Left renal pelvis (tissue), 4 donors: ENCODE data around the gene EPB41L2. TPM values are rescaled to one million over a fixed set of nuclear protein-coding genes. Genes with fewer than 3 reads are reported as not detected.
"Not testable (repeated sequence)": the region's sequence is repeated elsewhere in the genome, so short reads cannot be mapped to it uniquely, and the experiment has no call there.

Source experiments
- DNase-seq, 4 donors: peaks; one replicate each; pipeline ENCODE4 v3.0.0-alpha.2; 2013; ENCODE audit warnings: low read depth in 4 of 4, low spot score in 3 of 4
- polyA plus RNA-seq, 4 donors: library from polyadenylated mRNA; unstranded; fragments of 120-200 nt; gene quantifications; one replicate each; pipeline ENCODE4 v1.2.1, GENCODE V29; 2013; ENCODE audit not compliant: insufficient read length in 4 of 4

EPB41L2 gene
- polyA plus RNA-seq, 4 donors, result 147 to 448 (median 175) TPM

GRCh38 chr6:130824978-130825694 is 237.9 kb downstream of the EPB41L2 start:
- DNase-seq, result no peak

GRCh38 chr6:130822736-130823135 is 240.3 kb downstream of the EPB41L2 start:
- DNase-seq, result no peak

- no peak for DNase-seq
Observed at GRCh38 chr6:130815200-130816071, 247.6 kb downstream of the EPB41L2 start.

GRCh38 chr6:130814506-130814905 is 248.5 kb downstream of the EPB41L2 start:
- no peak for DNase-seq

- no peak for DNase-seq
Observed at GRCh38 chr6:130811932-130812331, 251.1 kb downstream of the EPB41L2 start.

GRCh38 chr6:130810307-130811030 is 252.6 kb downstream of the EPB41L2 start:
- no peak for DNase-seq

GRCh38 chr6:130801368-130801767 is 261.7 kb downstream of the EPB41L2 start:
- not testable (repeated sequence) for DNase-seq

- no peak for DNase-seq
Observed at GRCh38 chr6:130797061-130797460, 266.0 kb downstream of the EPB41L2 start.

- no peak for DNase-seq
Observed at GRCh38 chr6:130796313-130796905, 266.6 kb downstream of the EPB41L2 start.

- no peak for DNase-seq
Observed at GRCh38 chr6:130794738-130795137, 268.3 kb downstream of the EPB41L2 start.

- no peak for DNase-seq
Observed at GRCh38 chr6:130794010-130794697, 268.9 kb downstream of the EPB41L2 start.

Other genes with a start within 250 kb of the EPB41L2 start
- gene SMLR1, start 235.8 kb downstream of the EPB41L2 start, polyA plus RNA-seq, result 1 to 10 TPM in 2 of 4 donors, under 1 TPM in 2; 0.46 to 3.3 (median 1.4) TPM
- gene AKAP7, start 72.2 kb upstream of the EPB41L2 start, polyA plus RNA-seq, result 10 to 100 TPM in 3 of 4 donors, 1 to 10 TPM in 1; 8.2 to 17.8 (median 13.9) TPM